Mucosa of descending colon (tissue), 3 donors: ENCODE results near the gene ENTREP3. TPM values are rescaled to one million over a fixed set of nuclear protein-coding genes. Genes with fewer than 3 reads are reported as not detected.

Source experiments
- ATAC-seq: fragments of 200-7000 bp; cut with Tn5 transposase; one replicate; pipeline ENCODE4 v1.9.1; 2020; ENCODE audit warnings: mild to moderate bottlenecking, moderate library complexity
- DNase-seq, 3 donors: peaks; one replicate each; pipeline ENCODE4 v3.0.0-alpha.2; 2020
- H3K36me3 ChIP-seq: fragments of 200-600 bp; one replicate; pipeline ENCODE4 v1.8.0; 2021; ENCODE audit warnings: low read depth, mild to moderate bottlenecking
- H3K4me1 ChIP-seq: fragments of 200-600 bp; one replicate; pipeline ENCODE4 v1.8.0; 2021; ENCODE audit warnings: low read depth, mild to moderate bottlenecking
- H3K4me3 ChIP-seq: fragments of 200-600 bp; one replicate; pipeline ENCODE4 v1.8.0; 2021; ENCODE audit warnings: mild to moderate bottlenecking
- H3K9me3 ChIP-seq: fragments of 200-600 bp; one replicate; pipeline ENCODE4 v1.8.0; 2021; ENCODE audit warnings: mild to moderate bottlenecking
- CTCF ChIP-seq: fragments of 200-600 bp; IDR thresholded peaks from one replicate; pipeline ENCODE4 v1.8.0; 2022; ENCODE audit warnings: antibody characterized with exemption, mild to moderate bottlenecking
- intact Hi-C, 2 donors: fragments of 100-400 bp; cut with DNase I in 1 of 2; cut with micrococcal nuclease in 1 of 2; formaldehyde crosslinking; loops; one replicate each; pipeline versions ENCODE4 v1.11.0 to v1.11.1; 2022; cut with DNase I, micrococcal nuclease
- total RNA-seq, 3 donors: library from RNA; stranded (reverse); fragmentation: NEBNext Ultra II Directional in 2 of 3; extraction: Animal tissue kit (Norgen Biotek cat#: 25700) in 2 of 3; gene quantifications; one replicate each; pipeline versions ENCODE4 v1.2.1 to v1.2.4, GENCODE V29; 2021 to 2023
- donor health status: DM: no; HTN: no; CAD: no; lungs with moderate emphysema.
- donor health status: DM: no; HTN: no; CAD: no.
- donor health status: DM: no; HTN: yes; CAD: no.

ENTREP3 gene
- total RNA-seq, 3 donors from 2014 or later: 16.9 to 42.6 (median 20.4) TPM

- ATAC-seq (no peak), DNase-seq (no peak)
- intact Hi-C loops: no loop called here
Observed at GRCh38 chr1:155285063-155285462, 29.8 kb upstream of the ENTREP3 start.

DNA sequence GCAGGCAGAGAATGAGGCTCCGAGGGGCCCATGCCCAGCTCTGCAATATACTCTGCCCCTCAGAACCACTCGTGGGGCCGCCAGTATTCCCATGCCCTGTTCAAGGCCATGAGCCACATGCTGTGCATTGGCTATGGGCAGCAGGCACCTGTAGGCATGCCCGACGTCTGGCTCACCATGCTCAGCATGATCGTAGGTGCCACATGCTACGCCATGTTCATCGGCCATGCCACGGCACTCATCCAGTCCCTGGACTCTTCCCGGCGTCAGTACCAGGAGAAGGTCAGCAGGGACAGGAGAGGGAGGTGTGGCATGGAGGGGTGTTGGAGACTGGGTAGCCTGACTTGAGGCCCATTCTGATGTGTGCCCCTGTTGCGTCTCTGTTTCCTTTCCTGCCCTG is 29.2 kb upstream of the ENTREP3 start:
- intact Hi-C loops: no loop called here
- no peak for TF ChIP-seq CTCF

More at GRCh38 chr1:155285063-155285462, 29.8 kb upstream of the ENTREP3 start:
- Histone ChIP-seq H3K4me3 (no peak overlapping the region), H3K4me1 (no peaks in the 10 kb centered on the region), H3K9me3 (no peaks in the 10 kb centered on the region), H3K36me3 (no peaks in the 10 kb centered on the region)
- TF ChIP-seq CTCF: no peak

GRCh38 chr1:155282488-155283091 is 27.3 kb upstream of the ENTREP3 start:
- Histone ChIP-seq H3K4me3 (no peak overlapping the region), H3K36me3 (no peaks in the 10 kb centered on the region), H3K9me3 (no peaks in the 10 kb centered on the region), H3K4me1 (peaks cover 4% of the 10 kb centered on the region)
- ATAC-seq (no peak), DNase-seq (no peak)
- intact Hi-C loops: no loop called here
- TF ChIP-seq CTCF: no peak

More for the DNA sequence above, 29.2 kb upstream of the ENTREP3 start:
- Histone ChIP-seq H3K4me1 (no peaks in the 10 kb centered on the region), H3K4me3 (no peak overlapping the region), H3K9me3 (no peaks in the 10 kb centered on the region), H3K36me3 (no peaks in the 10 kb centered on the region)
- no peak for ATAC-seq
- DNase-seq: no peak

- ATAC-seq: no peak
- DNase-seq: no peak
- peaks cover 8% of the 10 kb centered on the region for H3K4me1 ChIP-seq
- H3K4me3 ChIP-seq: no peak overlapping the region
- TF ChIP-seq CTCF: no peak
- H3K9me3 ChIP-seq: no peaks in the 10 kb centered on the region
- intact Hi-C loops: loop anchor here in 1 of 2 donors (10.0 kb wide), 1 partner anchor 46 kb away; the partner anchor contains the start of gene RUSC1
- no peaks in the 10 kb centered on the region for H3K36me3 ChIP-seq
Observed at GRCh38 chr1:155279268-155279667, 24.0 kb upstream of the ENTREP3 start.

- Histone ChIP-seq H3K9me3 (no peaks in the 10 kb centered on the region), H3K36me3 (no peaks in the 10 kb centered on the region), H3K4me1 (peaks cover 8% of the 10 kb centered on the region), H3K4me3 (no peak overlapping the region)
- no peak for TF ChIP-seq CTCF
- DNase-seq (no peak), ATAC-seq (no peak)
- intact Hi-C loops: loop anchor here in 1 of 2 donors (10.0 kb wide), 1 partner anchor 46 kb away; the partner anchor contains the start of gene RUSC1
Observed at GRCh38 chr1:155278689-155279160, 23.4 kb upstream of the ENTREP3 start.
